DMS53 treated with DMSO at 0.1 percent for 48 hours (cell line): ENCODE data around the gene ZNF471.
A peak's percentile ranks its signal among the peaks of the same experiment; 100 is the strongest.

ENCODE experiments used
- DNase-seq: peaks from one replicate; lab custom pipeline; 2025; ENCODE audit not compliant: unreplicated experiment; lab: John Stamatoyannopoulos, UW

The ZNF471 gene

DNA sequence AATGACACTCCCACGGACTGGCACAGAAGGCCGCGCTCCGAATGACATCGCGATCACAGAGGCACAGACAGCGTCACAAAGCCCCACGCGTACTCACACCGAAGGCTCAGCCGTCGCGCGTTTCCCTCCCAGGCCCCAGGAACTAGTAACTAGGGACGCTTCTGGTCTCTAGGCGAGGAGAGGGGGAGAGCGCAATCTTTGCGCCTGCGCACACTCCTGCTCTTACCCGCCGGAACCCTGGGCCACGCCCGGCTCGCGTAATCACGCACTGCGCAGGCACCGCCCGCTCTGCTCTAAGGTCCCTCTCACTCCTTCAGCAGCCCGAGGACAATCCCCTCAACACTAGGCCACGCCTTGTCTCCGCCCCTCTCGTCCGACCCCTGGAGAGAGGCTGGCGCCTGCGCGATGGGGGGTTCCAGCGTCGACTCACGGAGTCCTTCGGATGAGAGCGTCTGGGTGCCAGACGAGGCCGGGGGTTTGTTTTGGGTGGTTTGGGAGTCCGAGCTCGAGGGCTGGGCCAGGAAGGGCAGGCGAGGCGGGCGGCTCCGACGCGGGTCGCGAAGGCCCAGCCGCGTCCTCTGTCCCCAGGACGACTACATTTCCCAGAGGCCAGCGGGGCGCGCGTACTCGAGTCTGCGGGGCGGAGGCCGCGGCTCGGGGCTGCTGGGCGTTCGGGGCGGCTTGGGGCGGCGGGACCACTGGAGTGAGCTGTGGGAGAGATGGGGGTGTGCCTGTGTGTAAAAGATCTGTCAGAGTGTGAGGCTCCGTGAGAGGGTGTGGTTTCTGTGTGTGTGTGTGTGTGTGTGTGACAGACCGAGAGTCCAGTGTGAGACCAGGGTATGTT is at the start of gene ZNF471:
ZNF471 (plus strand) TSS at position 410 of the 844 bp plus-strand sequence. CDS start 3,717 bp downstream, outside the sequence.
- DNase-seq: peak; percentile 95

- no peak for DNase-seq
These were observed 33.3 kb upstream of the ZNF471 start for GRCh38 chr19:56474308-56474707.

DNA sequence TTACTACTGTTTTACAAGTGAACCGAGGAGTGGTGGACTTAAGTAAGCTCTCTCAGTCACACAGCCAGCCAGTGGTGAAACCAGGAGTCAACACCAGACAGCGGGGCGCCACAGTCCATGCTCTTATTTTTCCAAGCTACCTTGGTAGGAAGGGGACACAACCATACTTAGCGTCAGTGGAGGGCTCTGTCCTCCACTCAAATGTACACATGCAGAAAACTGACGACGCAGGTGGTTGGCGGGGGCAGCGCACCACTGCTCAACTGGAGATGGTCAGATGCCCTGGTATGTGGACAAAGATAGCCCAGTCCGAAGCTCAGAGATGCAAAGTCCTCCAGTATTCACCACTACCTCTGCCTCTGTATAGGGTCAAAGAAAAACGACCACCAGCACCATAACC is 31.6 kb upstream of the ZNF471 start:
- no peak for DNase-seq

GRCh38 chr19:56476651-56477428 is 30.8 kb upstream of the ZNF471 start, which contains the start of gene ZNF667:
Gene ZNF667, minus strand, starts transcription at chr19:56477345. Its CDS starts 14,975 bp downstream, at chr19:56462370.
- peak; percentile 12 for DNase-seq

GRCh38 chr19:56477429-56478338 is 30.0 kb upstream of the ZNF471 start:
- peak; percentile 73 for DNase-seq

- no peak for DNase-seq
These were observed 16.3 kb upstream of the ZNF471 start for GRCh38 chr19:56491399-56491798.

- no peak for DNase-seq
These were observed 3.1 kb upstream of the ZNF471 start for GRCh38 chr19:56504581-56504980.

DNA sequence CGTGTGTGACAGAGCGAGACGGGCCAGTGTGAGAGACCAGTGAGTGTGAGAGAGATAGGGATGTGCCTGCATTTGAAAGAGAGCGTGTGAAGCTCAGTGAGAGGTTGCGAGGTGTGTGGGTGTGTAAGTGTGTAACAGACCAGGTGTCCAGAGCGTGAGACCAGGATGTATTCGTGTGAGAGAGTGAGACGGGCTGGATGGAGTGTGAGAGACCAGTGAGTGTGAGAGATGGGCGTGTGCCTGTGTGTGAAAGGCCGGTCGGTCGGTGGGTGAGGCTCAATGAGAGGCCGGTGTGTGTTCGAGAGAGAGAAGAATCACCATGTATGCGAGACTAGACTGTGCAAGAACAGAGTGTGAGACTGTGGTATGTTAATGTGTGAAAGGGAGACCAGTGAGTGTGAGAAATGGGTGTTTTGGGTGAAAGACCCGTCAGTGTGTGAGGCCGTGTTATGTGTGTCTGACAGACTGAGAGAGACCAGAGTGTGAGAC is 679 bp downstream of the ZNF471 start:
- DNase-seq: peak; percentile 1

- DNase-seq: no peak
These were observed 17.7 kb downstream of the ZNF471 start for GRCh38 chr19:56525214-56525860.

DNA sequence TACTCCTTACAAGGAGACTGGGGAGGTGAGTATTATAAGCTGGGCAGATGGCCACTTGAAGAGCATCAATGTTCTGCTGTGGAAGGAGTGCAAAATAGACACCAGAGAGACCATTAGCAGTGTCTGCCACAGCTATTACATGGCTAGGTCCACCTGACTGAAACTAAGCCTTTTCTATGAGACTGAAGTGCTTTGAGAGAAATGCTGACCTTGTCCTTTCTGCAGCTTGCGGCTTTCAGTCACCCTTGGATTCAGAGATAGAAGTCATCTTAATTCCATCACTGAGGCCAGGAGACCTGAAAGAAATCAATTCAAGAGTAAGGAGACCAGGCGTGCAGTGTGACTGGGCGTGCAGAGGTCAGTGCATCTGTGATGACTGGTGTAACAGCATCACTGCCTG is 29.8 kb downstream of the ZNF471 start:
- no peak for DNase-seq

DNA sequence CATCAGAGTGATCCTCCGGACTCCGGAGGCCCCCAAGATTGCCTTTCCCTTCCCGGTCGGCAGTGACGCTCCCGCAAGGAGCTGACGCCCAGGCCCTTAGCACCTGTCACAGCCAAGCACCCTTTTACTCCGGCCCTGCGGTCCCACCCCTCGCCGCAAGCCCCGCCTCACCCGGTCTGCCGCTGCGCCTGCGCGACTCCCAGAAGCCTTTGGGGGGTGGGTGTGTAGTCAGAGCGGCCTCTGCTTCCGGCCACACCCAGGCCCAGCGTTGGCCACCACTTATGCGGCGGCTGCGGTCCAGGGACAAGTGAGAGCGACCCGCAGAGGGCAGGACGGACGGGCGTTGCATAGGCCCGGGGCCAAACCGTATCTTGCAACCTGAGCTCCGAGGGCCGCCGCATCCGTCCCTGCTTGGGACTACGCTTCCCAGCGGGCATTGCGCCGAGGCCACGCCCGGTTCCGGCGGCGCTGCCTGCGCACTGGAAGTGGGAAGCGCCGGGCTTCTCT is 30.7 kb downstream of the ZNF471 start:
- peak; percentile 84 for DNase-seq

- DNase-seq: peak; percentile 48
These were observed 31.2 kb downstream of the ZNF471 start, which contains the start of gene ZFP28 for GRCh38 chr19:56538761-56539263. Gene ZFP28, plus strand, starts transcription at chr19:56538948. Its CDS starts 71 bp downstream, at chr19:56539019.

DNA sequence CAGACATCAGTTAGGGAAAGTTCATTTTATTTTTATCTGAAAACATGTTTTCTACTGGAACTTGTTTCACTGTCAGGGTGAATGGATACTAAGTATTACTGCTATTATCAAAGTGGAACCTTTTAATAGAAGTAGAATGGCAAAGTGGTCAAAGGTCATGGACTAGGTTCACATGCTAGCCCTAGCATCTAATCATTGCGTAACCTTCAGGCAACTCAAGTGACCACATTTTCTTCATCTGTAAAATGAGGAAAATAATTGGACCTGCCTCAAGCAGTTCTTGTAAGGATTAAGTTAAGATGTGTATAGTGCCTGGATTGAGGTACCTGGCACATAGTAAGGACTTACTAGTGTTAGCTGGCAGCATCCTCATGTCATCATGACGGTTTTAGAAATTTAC is 36.1 kb downstream of the ZNF471 start:
- DNase-seq: no peak

- DNase-seq: no peak
These were observed 39.9 kb downstream of the ZNF471 start for GRCh38 chr19:56547535-56547934.

- no peak for DNase-seq
These were observed 46.7 kb downstream of the ZNF471 start for GRCh38 chr19:56554272-56554869.

GRCh38 chr19:56562766-56563165 is 55.1 kb downstream of the ZNF471 start:
- no peak for DNase-seq

DNA sequence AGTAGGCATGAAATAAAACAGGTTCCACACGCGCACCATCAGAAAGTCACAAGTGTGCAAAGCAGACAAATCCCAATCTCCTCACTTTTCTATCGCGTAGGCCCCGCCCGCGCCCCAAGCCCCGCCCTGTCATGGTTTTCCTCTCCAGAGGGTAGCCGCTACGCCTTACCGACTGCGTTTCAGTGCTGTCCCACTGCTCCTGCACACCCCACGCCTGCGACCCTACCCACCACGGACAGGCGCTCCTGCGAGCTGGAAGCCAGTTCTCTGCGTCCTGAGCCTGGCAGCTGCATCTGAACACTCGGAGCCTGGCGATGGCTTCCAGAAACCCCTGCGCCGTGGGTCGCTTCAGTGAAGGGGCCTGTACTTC is 59.2 kb downstream of the ZNF471 start:
- peak; percentile 35 for DNase-seq

- DNase-seq: peak; percentile 85
These were observed 59.8 kb downstream of the ZNF471 start, which contains the start of gene ZNF470 for GRCh38 chr19:56567274-56568120. Gene ZNF470, plus strand, starts transcription at chr19:56567468. Its CDS starts 2,844 bp downstream, at chr19:56570312.
